Measurements from ENCODE around the gene C2CD4D.

The C2CD4D gene

DNA sequence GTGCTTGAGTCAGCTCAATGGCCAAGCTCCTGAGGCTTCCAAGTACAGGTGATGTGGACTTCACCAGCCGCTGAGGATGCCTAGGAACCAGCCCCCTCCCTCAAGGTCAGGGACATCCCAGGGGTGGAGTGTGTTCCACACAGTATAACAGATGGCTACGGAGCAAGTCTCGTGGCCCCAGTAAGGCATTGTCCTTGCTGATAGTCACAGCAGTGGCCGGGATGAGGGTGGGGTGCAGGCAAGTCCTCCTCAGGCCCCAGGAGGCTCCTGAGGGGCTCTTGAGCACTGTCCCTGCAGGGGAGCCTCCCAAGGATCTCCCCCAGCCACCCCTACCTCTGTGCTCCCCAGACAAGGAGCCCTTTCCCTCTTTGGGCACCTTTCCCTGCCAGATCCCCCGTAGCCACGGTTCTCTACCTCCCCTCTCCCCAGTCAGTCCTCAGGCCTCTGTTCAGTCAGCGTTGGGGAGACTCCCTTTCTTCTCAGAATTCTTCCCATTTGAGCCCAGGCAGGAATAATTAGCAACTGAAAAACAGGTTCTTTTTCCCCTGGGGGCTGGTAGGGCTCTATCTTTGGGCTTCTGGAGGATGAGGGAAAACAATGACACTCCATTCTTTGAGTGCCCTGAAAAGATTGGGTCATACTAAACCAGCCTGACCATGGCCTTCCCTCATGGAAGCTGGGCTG lies 21.0 kb upstream of the C2CD4D start:
- H3K79me2 ChIP-seq (ENCODE audit: insufficient read depth, low read length) = no peaks in the 10 kb centered on the region
- ATAC-seq (ENCODE audit: insufficient read depth, low read depth) (no peak), DNase-seq (no peak)
- no peak overlapping the region for H3K9ac ChIP-seq (ENCODE audit: low read depth, low read length)
- H3K9me3 ChIP-seq (ENCODE audit: insufficient read depth, low read length, severe bottlenecking) = no peaks in the 10 kb centered on the region
- H3K27ac ChIP-seq (ENCODE audit: low read length) = no peak overlapping the region
- H3K27me3 ChIP-seq (ENCODE audit: insufficient read depth, low read length, poor library complexity) = peaks cover 4% of the 10 kb centered on the region
- TF ChIP-seq, protein P1, sequence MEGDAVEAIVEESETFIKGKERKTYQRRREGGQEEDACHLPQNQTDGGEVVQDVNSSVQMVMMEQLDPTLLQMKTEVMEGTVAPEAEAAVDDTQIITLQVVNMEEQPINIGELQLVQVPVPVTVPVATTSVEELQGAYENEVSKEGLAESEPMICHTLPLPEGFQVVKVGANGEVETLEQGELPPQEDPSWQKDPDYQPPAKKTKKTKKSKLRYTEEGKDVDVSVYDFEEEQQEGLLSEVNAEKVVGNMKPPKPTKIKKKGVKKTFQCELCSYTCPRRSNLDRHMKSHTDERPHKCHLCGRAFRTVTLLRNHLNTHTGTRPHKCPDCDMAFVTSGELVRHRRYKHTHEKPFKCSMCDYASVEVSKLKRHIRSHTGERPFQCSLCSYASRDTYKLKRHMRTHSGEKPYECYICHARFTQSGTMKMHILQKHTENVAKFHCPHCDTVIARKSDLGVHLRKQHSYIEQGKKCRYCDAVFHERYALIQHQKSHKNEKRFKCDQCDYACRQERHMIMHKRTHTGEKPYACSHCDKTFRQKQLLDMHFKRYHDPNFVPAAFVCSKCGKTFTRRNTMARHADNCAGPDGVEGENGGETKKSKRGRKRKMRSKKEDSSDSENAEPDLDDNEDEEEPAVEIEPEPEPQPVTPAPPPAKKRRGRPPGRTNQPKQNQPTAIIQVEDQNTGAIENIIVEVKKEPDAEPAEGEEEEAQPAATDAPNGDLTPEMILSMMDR (IDR thresholded peaks at IDR 0.05; ENCODE audit: borderline replicate concordance, extremely low read depth, low read length, poor library complexity, severe bottlenecking) = no peak
- TF ChIP-seq EZH2 (IDR thresholded peaks at IDR 0.05; ENCODE audit: borderline replicate concordance, low read depth, low read length, severe bottlenecking) = no peak
- H3K4me2 ChIP-seq (ENCODE audit: insufficient read depth, low read length) = no peak overlapping the region
- H3K4me3 ChIP-seq (ENCODE audit: low read depth in 1 of 2, low read length in 2 of 2) = no peak overlapping the region
- no peaks in the 10 kb centered on the region for H3K36me3 ChIP-seq (ENCODE audit: insufficient read depth, low read length)
- H4K20me1 ChIP-seq (ENCODE audit: insufficient read depth, low read length) = no peaks in the 10 kb centered on the region
- no peak overlapping the region for H2AFZ ChIP-seq (ENCODE audit: low read depth, low read length)
- no peaks in the 10 kb centered on the region for H3K4me1 ChIP-seq (ENCODE audit: insufficient read depth, low read length)

- Histone ChIP-seq H3K4me1 (ENCODE audit: insufficient read depth, low read length) (no peaks in the 10 kb centered on the region), H3K9ac (ENCODE audit: low read depth, low read length) (no peak overlapping the region), H3K27ac (ENCODE audit: low read length) (no peak overlapping the region), H3K9me3 (ENCODE audit: insufficient read depth, low read length, severe bottlenecking) (no peaks in the 10 kb centered on the region), H3K36me3 (ENCODE audit: insufficient read depth, low read length) (no peaks in the 10 kb centered on the region), H3K27me3 (ENCODE audit: insufficient read depth, low read length, poor library complexity) (peaks cover 4% of the 10 kb centered on the region), H4K20me1 (ENCODE audit: insufficient read depth, low read length) (no peaks in the 10 kb centered on the region), H3K79me2 (ENCODE audit: insufficient read depth, low read length) (no peaks in the 10 kb centered on the region), H3K4me3 (ENCODE audit: low read depth in 1 of 2, low read length in 2 of 2) (no peak overlapping the region), H3K4me2 (ENCODE audit: insufficient read depth, low read length) (no peak overlapping the region), H2AFZ (ENCODE audit: low read depth, low read length) (no peak overlapping the region)
- no peak for ATAC-seq (ENCODE audit: insufficient read depth, low read depth)
- TF ChIP-seq, protein P1 (IDR thresholded peaks at IDR 0.05; ENCODE audit: borderline replicate concordance, extremely low read depth, low read length, poor library complexity, severe bottlenecking) = no peak
- TF ChIP-seq EZH2 (IDR thresholded peaks at IDR 0.05; ENCODE audit: borderline replicate concordance, low read depth, low read length, severe bottlenecking) = no peak
- no peak for DNase-seq
Observed at GRCh38 chr1:151859891-151860293, 20.3 kb upstream of the C2CD4D start.

- peaks cover 4% of the 10 kb centered on the region for H3K27me3 ChIP-seq (ENCODE audit: insufficient read depth, low read length, poor library complexity)
- no peak overlapping the region for H3K4me2 ChIP-seq (ENCODE audit: insufficient read depth, low read length)
Observed at GRCh38 chr1:151858886-151859665, 19.5 kb upstream of the C2CD4D start.

More at GRCh38 chr1:151858886-151859665, 19.5 kb upstream of the C2CD4D start:
- Histone ChIP-seq H3K4me1 (ENCODE audit: insufficient read depth, low read length) (no peaks in the 10 kb centered on the region), H3K9ac (ENCODE audit: low read depth, low read length) (no peak overlapping the region), H3K9me3 (ENCODE audit: insufficient read depth, low read length, severe bottlenecking) (no peaks in the 10 kb centered on the region), H3K27ac (ENCODE audit: low read length) (no peak overlapping the region), H3K36me3 (ENCODE audit: insufficient read depth, low read length) (no peaks in the 10 kb centered on the region), H4K20me1 (ENCODE audit: insufficient read depth, low read length) (no peaks in the 10 kb centered on the region), H2AFZ (ENCODE audit: low read depth, low read length) (no peak overlapping the region), H3K79me2 (ENCODE audit: insufficient read depth, low read length) (no peaks in the 10 kb centered on the region), H3K4me3 (ENCODE audit: low read depth in 1 of 2, low read length in 2 of 2) (no peak overlapping the region)
- TF ChIP-seq, protein P1 (IDR thresholded peaks at IDR 0.05; ENCODE audit: borderline replicate concordance, extremely low read depth, low read length, poor library complexity, severe bottlenecking) = no peak
- no peak for TF ChIP-seq EZH2 (IDR thresholded peaks at IDR 0.05; ENCODE audit: borderline replicate concordance, low read depth, low read length, severe bottlenecking)
- DNase-seq = no peak
- ATAC-seq (ENCODE audit: insufficient read depth, low read depth) = no peak

Data from DND-41 (cell line).